LoVo (cell line): ENCODE results near the gene BTNL8.
"Not testable (repeated sequence)": the region's sequence is repeated elsewhere in the genome, so short reads cannot be mapped to it uniquely, and the experiment has no call there.

Experiments
- DNase-seq: peaks from one replicate; pipeline ENCODE4 v3.0.0-alpha.2; 2016; ENCODE audit warnings: low spot score

Gene BTNL8

DNA sequence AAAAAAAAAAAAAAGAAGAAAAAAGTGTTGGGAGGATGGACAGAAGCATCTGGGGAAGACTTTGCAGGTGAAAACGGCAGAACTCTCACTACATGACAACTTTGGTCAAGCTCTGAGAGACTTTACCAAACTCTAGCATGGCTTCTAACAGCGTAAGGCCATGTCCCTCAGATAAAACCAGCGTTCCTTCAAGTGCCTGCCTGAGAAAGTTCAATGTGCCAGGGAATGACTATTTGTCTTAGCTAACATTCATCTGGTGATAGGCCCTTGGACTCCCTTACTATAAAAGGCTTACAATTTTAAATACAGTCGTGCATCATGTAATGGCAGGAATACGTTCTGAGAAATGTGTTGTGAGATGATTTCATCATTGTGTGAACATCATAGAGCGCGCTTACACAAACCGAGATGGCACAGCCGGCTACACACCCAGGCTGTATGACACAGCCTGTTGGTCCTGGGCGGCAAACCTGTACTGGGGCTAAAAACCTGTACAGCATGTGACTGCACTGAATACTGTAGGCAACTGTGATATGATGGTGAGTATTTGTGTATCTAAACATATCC lies 23.0 kb upstream of the BTNL8 start:
- no peak for DNase-seq

DNA sequence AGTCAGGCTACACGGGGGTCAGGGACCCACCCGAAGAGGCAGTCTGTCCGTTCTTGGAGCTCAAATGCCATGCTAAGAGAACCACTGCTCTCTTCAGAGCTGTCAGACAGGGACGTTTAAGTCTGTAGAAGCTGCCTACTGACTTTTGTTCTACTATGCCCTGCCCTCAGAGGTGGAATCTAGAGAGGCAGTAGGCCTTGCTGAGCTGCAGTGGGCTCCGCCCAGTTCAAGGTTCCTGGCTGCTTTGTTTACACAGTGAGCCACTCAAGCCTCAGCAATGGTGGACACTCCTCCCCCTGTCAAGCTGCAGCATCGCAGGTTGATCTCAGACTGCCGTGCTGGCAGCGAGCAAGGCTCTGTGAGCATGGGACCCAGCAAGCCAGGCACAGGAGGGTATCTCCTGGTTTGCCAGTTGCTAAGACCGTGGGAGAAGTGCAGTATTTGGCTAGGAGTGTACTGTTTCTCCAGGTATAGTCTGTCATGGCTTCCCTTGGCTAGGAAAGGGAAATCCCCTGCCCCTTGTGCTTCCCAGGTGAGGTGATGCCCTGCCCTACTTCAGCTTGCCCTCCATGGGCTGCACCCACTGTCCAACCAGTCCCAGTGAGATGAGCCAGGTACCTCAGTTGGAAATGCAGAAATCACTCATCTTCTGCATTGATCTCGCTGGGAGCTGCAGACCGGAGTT lies 13.0 kb upstream of the BTNL8 start:
- peak; percentile 80 for DNase-seq

DNA sequence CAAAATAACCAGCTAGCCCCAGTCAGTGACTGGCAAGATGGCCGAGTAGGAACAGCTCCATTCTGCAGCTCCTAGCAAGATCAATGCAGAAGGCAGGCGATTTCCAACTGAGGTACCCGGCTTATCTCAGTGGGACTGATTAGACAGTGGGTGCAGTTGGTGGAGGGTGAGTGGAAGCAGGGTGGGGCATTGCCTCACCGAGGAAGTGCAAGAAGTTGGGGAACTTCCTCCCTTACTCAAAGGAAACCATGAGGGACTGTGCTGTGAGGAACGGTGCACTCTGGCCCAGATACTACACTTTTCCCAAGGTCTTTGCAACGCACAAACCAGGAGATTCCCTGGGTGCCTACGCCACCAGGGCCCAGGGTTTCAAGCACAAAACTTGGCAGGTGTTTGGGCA lies 9.6 kb upstream of the BTNL8 start:
- no peak for DNase-seq

DNA sequence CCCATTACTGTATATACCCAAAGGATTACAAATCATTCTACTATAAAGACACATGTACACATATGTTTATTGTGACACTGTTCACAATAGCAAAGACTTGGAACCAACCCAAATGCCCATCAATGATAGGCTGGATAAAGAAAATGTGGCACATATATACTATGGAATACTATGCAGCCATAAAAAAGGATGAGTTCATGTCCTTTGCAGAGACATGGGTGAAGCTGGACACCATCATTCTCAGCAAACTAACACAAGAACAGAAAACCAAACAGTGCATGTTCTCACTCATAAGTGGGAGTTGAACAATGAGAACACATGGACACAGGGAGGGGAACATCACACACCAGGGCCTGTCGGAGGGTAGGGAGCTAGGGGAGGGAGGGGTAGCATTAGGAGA lies 3.6 kb upstream of the BTNL8 start:
- not testable (repeated sequence) for DNase-seq

DNA sequence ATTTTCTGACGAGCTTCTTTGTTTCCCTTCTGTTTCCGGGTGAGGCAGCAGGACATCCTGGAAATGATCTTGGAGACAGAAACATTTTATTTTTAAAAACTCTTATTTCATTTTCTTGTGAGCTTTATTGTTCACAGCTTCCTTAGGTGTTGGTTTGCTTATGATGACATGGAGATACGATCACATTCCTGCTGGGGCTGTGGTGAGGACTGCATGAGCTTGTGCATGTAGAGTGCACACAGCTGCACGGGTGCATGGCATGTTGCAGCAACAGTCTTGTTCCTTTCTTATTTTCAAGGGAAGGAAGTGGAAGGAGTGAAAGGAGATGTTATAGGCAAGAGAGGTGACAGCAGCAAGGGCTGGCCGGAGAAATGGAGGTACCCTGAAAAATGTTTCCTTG lies 1.2 kb downstream of the BTNL8 start:
- no peak for DNase-seq

DNA sequence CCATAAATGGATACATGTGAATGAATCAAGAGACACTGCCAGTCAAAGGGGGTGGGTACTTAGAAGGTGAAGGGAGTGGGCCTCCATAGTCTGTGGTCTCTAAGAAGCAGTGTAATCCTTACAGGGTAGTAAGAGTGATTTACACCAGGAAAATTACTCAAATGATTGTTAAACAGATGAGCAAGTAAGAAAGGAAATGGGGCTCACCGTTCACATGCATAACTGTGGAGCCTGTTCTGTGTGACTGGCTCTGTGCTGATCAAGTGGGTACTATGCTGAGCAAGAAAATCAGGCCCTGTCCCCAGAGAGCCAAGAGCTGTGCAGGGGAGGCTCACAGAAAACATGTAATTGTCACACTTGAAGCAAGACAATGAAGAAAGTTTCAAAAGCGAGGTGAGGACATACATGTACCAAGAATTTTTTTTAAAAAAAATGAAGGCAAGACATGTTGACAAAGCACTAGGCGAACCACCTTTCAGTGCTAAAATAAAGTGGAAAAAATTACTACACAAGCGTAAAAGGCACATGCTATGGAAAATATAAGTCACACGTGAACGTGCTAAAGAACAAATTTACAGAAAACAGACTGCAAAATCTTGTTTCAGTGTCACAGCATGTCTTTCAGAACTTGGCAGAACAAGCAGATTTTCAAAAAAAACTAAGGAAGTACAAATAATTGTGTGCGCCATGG lies 2.5 kb downstream of the BTNL8 start:
- DNase-seq, result no peak

DNA sequence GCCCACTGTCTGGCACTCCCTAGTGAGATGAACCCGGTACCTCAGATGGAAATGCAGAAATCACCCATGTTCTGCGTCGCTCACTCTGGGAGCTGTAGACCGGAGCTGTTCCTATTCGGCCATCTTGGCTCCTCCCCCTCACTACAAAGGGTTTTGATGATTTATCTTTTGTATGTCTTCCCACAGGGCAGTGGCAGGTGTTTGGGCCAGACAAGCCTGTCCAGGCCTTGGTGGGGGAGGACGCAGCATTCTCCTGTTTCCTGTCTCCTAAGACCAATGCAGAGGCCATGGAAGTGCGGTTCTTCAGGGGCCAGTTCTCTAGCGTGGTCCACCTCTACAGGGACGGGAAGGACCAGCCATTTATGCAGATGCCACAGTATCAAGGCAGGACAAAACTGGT lies 9.4 kb downstream of the BTNL8 start:
- no peak for DNase-seq

DNA sequence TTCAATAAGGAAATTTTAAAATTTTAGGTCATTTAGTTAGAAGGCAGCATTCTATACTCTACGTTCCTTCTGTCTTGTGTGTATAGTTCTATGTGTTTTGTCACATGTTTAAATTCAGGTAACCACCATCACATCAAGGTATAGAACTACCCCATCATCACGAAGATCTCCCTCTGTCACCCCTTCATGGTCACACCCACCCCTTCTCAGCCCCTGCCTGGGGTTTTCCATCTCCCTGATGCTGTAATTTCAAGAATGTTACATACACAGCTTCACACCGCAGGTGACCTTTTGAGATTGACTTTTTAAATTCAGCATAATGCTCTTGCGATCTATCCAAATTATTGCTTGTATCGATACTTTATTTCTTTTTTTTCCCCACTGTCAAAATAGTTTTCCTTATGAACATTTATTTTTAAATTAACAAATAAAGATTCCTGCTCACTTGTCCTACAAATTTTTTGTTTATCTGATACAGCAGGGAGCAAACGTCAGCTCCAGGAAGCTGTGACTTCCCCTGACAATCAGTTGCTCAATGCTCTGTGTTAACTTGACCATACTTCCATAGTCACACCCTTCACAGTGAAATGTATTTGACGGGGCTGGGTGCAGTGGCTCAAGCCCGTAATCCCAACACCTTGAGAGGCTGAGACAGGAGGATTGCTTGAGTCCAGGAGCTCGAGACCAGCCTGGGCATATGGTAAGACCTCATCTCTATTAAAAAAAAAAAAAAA lies 10.2 kb downstream of the BTNL8 start:
- DNase-seq, result no peak

DNA sequence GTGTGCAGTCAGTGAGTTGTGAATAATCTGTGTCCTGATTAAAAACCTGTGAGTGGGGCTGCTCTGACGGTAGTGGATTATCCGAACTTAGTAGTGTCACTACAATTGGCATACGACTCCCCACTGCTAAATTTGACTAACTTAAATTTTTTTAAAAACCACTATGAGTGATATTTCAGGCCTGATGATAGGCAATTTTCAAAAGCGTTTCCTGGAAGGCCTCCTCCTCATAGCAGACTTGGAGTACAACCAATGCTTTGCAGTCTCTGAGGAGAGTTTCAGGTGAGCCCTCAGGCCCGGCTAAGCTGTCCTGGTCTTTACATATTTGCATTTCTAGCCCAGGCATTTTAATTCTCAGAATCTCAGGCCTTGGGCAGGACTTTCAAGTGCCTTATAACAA lies 10.8 kb downstream of the BTNL8 start:
- no peak for DNase-seq

DNA sequence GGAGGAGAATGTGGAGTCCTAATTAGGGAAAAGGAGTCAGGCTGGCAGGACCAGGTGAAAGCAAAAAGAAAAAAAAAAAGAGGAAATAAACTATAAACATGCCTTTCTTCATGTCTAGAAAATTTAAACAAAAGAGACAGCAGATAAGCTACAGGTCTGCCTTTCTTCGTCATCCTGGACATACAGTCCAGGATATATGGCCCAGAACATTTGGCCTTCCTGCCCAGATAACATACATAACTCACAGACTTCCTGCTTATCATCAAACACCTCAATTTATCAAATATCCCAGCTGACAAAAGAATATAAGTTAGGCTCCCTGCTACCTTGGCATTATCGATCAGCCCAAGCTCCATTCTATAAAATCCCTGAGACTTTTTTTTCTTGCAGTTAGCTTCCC lies 11.2 kb downstream of the BTNL8 start:
- no peak for DNase-seq

DNA sequence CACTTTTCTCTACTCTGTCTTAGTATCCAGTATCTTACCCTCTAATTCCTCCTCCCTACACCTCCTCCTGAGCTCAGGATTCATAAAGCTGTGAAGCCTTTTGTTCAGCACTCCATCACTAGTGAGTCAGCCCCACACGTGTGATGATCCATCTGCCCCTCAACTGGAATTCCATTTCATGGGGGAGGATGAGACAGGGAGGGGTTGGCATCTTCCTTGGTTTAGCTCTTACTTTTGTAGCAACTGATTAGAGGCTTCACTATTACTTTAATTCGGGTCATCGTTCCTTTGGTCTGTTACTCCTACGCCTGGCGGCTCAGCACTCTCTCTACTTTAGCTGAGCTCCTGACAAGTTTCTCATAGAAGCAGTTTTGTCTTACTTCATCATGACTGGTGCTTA lies 11.8 kb downstream of the BTNL8 start:
- no peak for DNase-seq

DNA sequence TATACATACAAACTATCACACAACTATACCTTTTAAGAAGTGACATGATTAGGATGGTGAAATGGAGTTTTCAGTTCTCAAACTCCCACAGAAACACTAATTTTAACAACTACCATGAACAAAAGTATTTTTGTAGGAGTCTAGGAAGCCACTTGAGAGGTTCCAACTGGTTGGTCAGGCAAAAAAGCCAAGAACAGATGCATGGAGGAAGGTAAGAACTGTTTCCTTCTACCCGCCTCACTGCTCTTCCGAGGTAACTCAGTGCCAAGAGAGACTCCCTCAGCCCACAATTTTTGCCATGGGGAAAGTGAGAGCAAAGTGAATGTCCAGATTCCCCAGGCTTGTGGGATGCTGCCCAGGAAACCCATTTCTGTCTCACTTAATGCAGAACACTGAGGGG lies 15.7 kb downstream of the BTNL8 start:
- no peak for DNase-seq

DNA sequence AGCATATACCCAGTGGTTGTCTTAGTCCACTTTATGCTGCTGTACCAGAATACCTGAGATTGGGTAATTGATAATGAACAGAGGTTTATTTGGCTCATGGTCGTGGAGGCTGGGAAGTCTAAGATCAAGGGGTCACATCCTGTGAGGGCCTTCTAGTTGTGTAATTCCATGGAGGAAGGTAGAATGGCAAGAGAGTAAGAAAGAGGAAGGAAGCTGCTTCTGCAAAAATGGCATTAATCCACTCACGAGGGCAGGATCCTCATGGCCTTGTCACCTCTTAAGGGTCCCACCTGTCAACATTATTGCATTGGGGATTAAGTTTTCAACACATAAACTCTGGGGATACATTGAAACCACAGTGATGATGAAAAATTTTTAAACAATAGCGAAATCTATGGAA lies 17.0 kb downstream of the BTNL8 start:
- no peak for DNase-seq

DNA sequence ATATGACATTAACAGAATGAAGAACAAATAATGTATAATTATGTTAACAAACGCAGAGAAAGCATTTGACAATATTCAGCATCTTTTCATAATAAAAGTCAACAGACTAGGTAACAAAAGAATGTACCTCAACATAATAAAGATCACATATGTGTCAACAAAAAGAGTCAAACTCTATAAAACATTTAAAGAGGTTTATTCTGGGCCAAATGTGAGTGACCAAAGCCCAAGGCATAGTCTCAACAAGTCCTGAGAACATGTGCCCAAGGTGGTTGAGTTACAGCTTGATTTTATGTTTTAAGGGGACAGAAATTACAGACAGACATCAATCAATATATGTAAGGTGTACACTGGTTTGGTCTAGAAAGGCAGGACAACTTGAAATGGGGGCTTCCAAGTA lies 19.4 kb downstream of the BTNL8 start:
- no peak for DNase-seq

DNA sequence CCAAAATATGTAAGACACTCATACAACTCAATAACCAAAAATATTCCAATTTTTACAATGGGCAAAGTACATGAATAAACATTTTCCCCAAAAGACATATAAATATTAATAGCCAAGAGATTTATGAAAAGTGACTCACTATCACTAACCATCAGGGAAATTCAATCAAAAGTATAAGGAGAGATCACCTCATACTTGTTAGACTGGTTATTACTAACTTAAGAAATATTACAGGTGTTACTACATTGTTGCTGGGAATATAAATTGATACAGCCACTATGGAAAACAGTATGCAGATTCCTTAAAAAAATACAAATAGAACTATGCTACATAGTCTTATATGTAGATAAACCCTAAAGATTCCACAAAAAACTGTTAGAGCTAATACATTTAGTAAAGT lies 21.8 kb downstream of the BTNL8 start:
- no peak for DNase-seq

DNA sequence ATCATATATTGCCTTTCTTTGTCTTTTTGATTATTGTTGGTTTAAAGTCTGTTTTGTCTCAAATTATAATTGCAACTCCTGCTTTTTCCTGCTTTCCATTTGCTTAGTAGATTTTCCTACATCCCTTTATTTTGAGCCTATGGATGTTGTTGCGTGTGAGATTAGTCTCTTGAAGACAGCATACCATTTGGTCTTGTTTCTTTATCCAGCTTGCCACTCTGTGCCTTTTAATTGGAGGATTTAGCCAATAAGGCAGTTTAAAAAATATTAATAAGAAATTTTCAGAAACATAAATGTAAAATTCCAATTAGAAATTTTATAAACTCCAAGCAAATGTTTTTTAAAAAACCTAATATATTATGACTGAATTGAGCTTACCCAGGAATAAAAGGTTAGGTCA lies 24.0 kb downstream of the BTNL8 start:
- no peak for DNase-seq

DNA sequence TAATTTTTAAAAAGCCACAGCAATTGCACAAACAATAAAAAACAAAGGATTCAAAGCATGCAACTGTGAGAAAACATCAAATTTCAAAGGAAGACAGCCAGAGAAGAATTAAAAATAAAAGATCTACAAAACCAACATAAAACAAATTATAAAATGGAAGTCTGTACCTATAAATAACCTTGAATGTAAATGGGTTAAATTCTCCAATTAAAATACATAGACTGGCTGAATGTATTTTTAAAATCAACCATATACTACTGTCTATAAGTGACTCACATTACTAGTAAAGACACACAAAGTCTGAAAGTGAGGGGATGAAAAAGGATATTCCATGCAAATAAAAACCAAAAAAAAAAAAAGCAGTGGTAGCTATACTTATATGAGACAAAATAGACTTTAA lies 33.7 kb downstream of the BTNL8 start:
- no peak for DNase-seq

DNA sequence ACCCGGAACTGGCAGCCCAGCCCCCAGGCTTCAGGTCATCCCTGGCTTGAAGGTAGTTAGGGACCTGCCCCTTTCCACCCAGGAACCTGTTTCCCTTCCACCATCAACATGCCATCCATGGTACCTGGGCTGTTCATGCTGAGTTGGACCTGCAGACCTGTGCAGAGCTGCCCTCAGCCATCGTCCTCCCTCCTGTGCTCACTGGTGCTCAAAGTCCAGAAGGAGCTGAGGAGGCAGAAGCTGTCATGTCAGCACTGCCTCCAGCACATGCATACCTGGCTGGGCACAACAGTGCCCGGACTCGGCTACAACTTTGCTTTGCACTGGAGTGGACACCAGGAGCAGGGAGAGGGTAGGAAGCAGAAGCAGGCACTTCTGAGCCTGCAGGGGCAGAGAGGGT lies 36.2 kb downstream of the BTNL8 start:
- DNase-seq, result no peak

DNA sequence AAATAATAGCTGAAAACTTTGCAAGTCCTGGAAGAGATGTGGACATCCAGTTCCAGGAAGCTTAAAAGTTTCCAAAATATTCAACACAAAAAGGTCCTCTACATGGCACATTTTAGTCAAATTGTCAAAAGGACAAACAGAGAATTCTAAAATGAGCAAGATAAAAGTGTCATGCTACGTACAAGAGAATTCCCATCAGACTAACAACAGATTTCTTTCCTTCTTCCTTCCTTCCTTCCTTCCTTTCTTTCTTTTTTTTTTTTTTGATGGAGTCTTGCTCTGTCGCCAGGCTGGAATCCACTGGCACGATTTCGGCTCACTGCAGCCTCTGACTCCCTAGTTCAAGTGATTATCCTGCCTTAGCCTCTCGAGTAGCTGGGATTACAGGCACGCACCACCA lies 39.3 kb downstream of the BTNL8 start:
- no peak for DNase-seq

DNA sequence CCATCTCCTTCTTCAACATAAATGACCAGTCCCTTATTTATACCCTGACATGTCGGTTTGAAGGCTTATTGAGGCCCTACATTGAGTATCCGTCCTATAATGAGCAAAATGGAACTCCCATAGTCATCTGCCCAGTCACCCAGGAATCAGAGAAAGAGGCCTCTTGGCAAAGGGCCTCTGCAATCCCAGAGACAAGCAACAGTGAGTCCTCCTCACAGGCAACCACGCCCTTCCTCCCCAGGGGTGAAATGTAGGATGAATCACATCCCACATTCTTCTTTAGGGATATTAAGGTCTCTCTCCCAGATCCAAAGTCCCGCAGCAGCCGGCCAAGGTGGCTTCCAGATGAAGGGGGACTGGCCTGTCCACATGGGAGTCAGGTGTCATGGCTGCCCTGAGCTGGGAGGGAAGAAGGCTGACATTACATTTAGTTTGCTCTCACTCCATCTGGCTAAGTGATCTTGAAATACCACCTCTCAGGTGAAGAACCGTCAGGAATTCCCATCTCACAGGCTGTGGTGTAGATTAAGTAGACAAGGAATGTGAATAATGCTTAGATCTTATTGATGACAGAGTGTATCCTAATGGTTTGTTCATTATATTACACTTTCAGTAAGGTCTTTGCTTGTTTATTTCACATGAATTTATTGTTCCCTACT lies 51.5 kb downstream of the BTNL8 start:
- no peak for DNase-seq

DNA sequence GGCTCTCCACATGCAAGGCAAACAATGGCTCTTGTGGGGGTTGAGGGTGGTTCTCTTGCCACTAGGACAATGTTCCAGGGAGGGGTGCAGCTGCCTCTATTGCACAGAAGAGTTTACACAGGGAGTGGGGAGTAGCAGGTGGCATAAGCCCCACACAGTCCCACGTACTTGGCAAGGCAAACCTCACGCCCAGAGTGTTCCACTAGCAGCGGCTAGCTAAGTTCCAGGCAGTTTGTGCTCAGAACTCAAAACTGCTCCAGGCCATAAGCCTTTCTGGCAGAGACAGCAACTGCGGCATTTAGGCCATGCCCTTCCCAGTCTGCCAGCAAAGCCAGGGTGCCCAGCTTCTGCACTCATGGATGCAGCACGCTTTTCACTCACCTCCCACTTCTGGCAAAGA lies 60.7 kb downstream of the BTNL8 start:
- no peak for DNase-seq

DNA sequence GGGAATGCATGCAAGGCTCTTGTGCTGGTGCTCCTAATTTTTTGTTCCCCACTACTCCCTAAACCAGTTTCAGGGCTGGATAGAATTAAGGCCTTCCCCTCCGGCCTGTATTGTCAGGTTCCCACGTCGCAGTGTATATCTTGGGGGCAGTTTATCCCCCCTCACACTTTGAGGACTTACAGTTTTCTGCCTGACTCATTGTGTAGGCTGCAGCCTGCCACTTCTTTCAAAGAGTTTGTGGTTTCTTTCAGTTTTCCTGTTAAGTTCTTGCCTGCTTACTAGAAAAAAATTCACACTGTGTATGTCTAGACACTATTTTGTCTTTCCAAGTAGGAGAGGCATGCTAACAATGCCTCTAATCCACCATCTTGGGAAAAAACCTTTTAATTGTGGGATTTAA lies 61.2 kb downstream of the BTNL8 start:
- no peak for DNase-seq

DNA sequence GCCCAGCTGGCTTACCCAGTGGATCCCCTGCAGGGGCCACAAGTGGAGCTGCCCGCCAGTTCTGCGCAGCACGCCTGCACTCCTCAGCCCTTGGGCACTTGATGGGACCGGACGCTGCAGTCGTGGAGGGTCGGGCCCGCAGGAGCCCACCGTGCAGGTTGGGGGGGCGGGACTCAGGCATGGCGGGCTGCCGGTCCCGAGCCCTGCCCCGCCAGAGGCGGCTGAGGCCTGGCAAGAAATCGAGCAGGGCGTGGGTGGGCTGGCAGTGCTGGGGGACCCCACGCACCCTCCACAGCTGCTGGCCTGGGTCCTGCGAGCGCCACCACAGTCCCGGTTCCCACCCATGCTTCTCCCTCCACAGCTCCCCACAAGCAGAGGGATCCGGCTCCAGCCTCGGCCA lies 70.4 kb downstream of the BTNL8 start:
- DNase-seq, result no peak
